Keratinocyte (primary cell): ENCODE data around the gene ALDH9A1. TPM values are rescaled to one million over a fixed set of nuclear protein-coding genes. Genes with fewer than 3 reads are reported as not detected.

Experiments used
- DNase-seq: peaks from one replicate; pipeline ENCODE4 v3.0.0-alpha.2; 2011; ENCODE audit warnings: low read depth, missing footprints, low spot score
- FAIRE-seq: peaks from 2 replicates; lab custom pipeline; 2011; peaks lifted over from hg19 to GRCh38; lab: Jason Lieb, UNC
- H2AFZ ChIP-seq: 2 replicates; pipeline ENCODE4 v1.6.0; 2012; ENCODE audit warnings: low read length, control low read depth, inconsistent platforms; ENCODE audit not compliant: control insufficient read depth
- H3K27ac ChIP-seq: 2 replicates; pipeline ENCODE4 v1.5.1; 2011; ENCODE audit warnings: low read length; ENCODE audit not compliant: control insufficient read depth, insufficient read depth
- H3K27me3 ChIP-seq: 3 replicates; pipeline ENCODE4 v1.6.0; 2011; ENCODE audit warnings: low read length; ENCODE audit not compliant: control insufficient read depth, insufficient read depth; ENCODE audit errors: extremely low read depth
- H3K36me3 ChIP-seq, 2 experiments: 2 replicates in 1 of 2; 3 replicates in 1 of 2; pipeline ENCODE4 v1.5.1; 2011; ENCODE audit warnings: low read length in 2 of 2, mild to moderate bottlenecking in 1 of 2; ENCODE audit not compliant: control insufficient read depth in 2 of 2, insufficient read depth in 2 of 2; ENCODE audit errors: extremely low read depth in 1 of 2
- H3K4me1 ChIP-seq: 3 replicates; pipeline ENCODE4 v1.5.1; 2011; ENCODE audit warnings: low read length; ENCODE audit not compliant: control insufficient read depth, insufficient read depth; ENCODE audit errors: extremely low read depth
- H3K4me2 ChIP-seq: 3 replicates; pipeline ENCODE4 v1.6.0; 2011; ENCODE audit warnings: low read depth, low read length; ENCODE audit not compliant: control insufficient read depth, insufficient read depth; ENCODE audit errors: extremely low read depth
- H3K4me3 ChIP-seq, 3 experiments: fragments of 200-600 bp in 1 of 3; sonication (generic) in 1 of 3; 2 replicates in 2 of 3; 3 replicates in 1 of 3; pipeline ENCODE4 v1.5.1; 2011 to 2016; ENCODE audit warnings: low read length in 3 of 3, mild to moderate bottlenecking in 3 of 3, control low read depth in 2 of 3, inconsistent platforms in 1 of 3, low read depth in 1 of 3, mixed read lengths in 1 of 3, mixed run types in 1 of 3, moderate library complexity in 1 of 3; ENCODE audit not compliant: control insufficient read depth in 2 of 3, insufficient read depth in 2 of 3; ENCODE audit errors: extremely low read depth in 1 of 3
- H3K79me2 ChIP-seq: 2 replicates; pipeline ENCODE4 v1.6.0; 2012; ENCODE audit warnings: low read length; ENCODE audit not compliant: control insufficient read depth, insufficient read depth
- H3K9ac ChIP-seq: 3 replicates; pipeline ENCODE4 v1.6.0; 2011; ENCODE audit warnings: low read length; ENCODE audit not compliant: control insufficient read depth, insufficient read depth; ENCODE audit errors: extremely low read depth
- H3K9me1 ChIP-seq: 3 replicates; pipeline ENCODE4 v1.6.0; 2011; ENCODE audit warnings: low read length; ENCODE audit not compliant: control insufficient read depth, insufficient read depth; ENCODE audit errors: extremely low read depth
- H3K9me3 ChIP-seq: 2 replicates; pipeline ENCODE4 v1.5.1; 2012; ENCODE audit warnings: low read depth, low read length; ENCODE audit not compliant: control insufficient read depth
- H4K20me1 ChIP-seq: 3 replicates; pipeline ENCODE4 v1.6.0; 2011; ENCODE audit warnings: low read length; ENCODE audit not compliant: control insufficient read depth, insufficient read depth; ENCODE audit errors: extremely low read depth
- CTCF ChIP-seq, 3 experiments: IDR thresholded peaks in 1 of 3; conservative IDR thresholded peaks in 1 of 3; optimal IDR thresholded peaks in 1 of 3; 2 replicates in 2 of 3; 3 replicates in 1 of 3; pipeline versions ENCODE3 to v1.5.1; 2011; ENCODE audit warnings: low read length in 3 of 3, mild to moderate bottlenecking in 3 of 3, moderate library complexity in 2 of 3, control low read depth in 1 of 3, inconsistent platforms in 1 of 3; ENCODE audit not compliant: insufficient read depth in 2 of 3; ENCODE audit errors: extremely low read depth in 1 of 3
- EZH2 ChIP-seq: IDR thresholded peaks from one replicate; pipeline ENCODE4 v1.6.1; 2012; ENCODE audit warnings: inconsistent platforms, mild to moderate bottlenecking, low read length, moderate library complexity
- dilution Hi-C: fragments of 300-500 bp; cut with MboI; formaldehyde crosslinking; loops from one replicate; pipeline ENCODE4 v1.7.0; 2020; ENCODE audit warnings: low sequenced_read_pairs; ENCODE audit not compliant: extremely low pct_ligation_motif_present
- polyA plus RNA-seq, 5 experiments: library from polyadenylated mRNA; depleted of rRNA in 3 of 5; stranded (reverse) in 3 of 5; stranded (forward) in 1 of 5; unstranded in 1 of 5; fragments of >200 nt; gene quantifications; 1 replicate in 1 of 5; 2 replicates in 3 of 5; 3 replicates in 1 of 5; pipeline versions ENCODE4 v1.2.1 to v1.2.3, GENCODE V29; 2011 to 2012; ENCODE audit warnings: missing spikeins in 2 of 5, low read depth in 1 of 5, low replicate concordance in 1 of 5

ALDH9A1 gene
- polyA plus RNA-seq, 1 donor (not counting 4 experiments of a cell fraction or from before 2014, with no cell fraction given), result 77.4 TPM

DNA sequence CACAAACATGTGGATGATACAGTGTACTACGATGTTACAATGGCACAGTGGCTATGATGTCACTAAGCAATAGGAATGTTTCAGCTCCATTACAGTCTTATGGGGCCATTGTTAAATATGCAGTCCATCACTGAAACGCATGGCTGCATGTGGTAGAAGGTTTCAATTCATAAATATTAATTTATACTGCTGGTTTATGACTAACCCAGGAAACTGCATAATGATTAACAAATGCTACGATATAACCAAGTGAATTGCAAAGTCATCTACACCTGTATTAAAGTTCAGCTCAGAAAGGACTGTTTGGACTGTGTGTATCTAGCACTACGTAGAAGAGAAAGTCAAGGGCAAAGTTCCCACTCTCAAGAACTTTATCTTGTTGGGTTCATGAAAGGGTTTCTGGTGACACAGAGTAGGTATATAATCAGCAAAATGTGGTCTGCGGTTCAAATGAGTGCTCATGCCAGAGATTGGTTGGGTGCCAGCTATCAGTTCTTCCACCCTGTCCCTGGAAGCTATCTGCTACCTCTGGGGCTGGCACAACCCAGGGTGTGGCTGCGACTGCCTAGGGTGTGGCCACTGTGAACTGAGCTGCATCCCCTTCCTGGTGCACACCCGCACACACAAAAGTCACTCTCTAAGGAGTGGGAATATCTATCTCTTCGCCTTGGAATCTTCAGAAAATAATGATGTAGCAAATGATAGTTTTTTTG, 52.6 kb downstream of the ALDH9A1 start:
- Histone ChIP-seq H3K4me2 (peak overlapping the region; percentile 20), H4K20me1 (no peaks in the 10 kb centered on the region), H3K9ac (no peak overlapping the region), H3K79me2 (peaks cover 9% of the 10 kb centered on the region), H3K36me3 (peaks cover 4% of the 10 kb centered on the region in 2 experiments), H3K4me3 (no peak overlapping the region), H3K4me1 (peaks cover 20% of the 10 kb centered on the region), H3K9me1 (peaks cover 3% of the 10 kb centered on the region), H2AFZ (no peak overlapping the region), H3K27ac (no peak overlapping the region), H3K9me3 (no peaks in the 10 kb centered on the region), H3K27me3 (no peaks in the 10 kb centered on the region)
- dilution Hi-C loops, result no loop called here
- DNase-seq (peak; percentile 7), FAIRE-seq (no peak)
- no peak for TF ChIP-seq CTCF (optimal IDR thresholded peaks at IDR 0.05 in 1 of 3, IDR thresholded peaks at IDR 0.05 in 1 of 3, conservative IDR thresholded peaks at IDR 0.05 in 1 of 3; ENCODE audit: extremely low read depth in 1 of 3, insufficient read depth in 2 of 3, low read length in 3 of 3)
- TF ChIP-seq EZH2, result no peak

GRCh38 chr1:165644064-165644735, 54.2 kb downstream of the ALDH9A1 start:
- Histone ChIP-seq H3K4me3 (no peak overlapping the region), H3K27me3 (no peaks in the 10 kb centered on the region), H2AFZ (no peak overlapping the region), H3K9me1 (peaks cover 3% of the 10 kb centered on the region), H3K36me3 (peaks cover 2 to 4% of the 10 kb centered on the region in 2 experiments), H3K27ac (no peak overlapping the region), H3K4me1 (peaks cover 20% of the 10 kb centered on the region), H3K9me3 (no peaks in the 10 kb centered on the region), H3K9ac (no peak overlapping the region), H3K4me2 (no peak overlapping the region), H4K20me1 (peaks cover 2% of the 10 kb centered on the region), H3K79me2 (peaks cover 11% of the 10 kb centered on the region)
- FAIRE-seq, result no peak
- TF ChIP-seq EZH2, result no peak
- TF ChIP-seq CTCF (optimal IDR thresholded peaks at IDR 0.05 in 1 of 3, IDR thresholded peaks at IDR 0.05 in 1 of 3, conservative IDR thresholded peaks at IDR 0.05 in 1 of 3; ENCODE audit: extremely low read depth in 1 of 3, insufficient read depth in 2 of 3, low read length in 3 of 3), result no peak
- dilution Hi-C loops, result no loop called here
- peak; percentile 19 for DNase-seq
